C4-2B (cell line): ENCODE data around the gene FKBP5.
"Not testable (repeated sequence)": the region's sequence is repeated elsewhere in the genome, so short reads cannot be mapped to it uniquely, and the experiment has no call there.

Source experiments
- CTCF ChIP-seq: fragments of 450-650 bp; conservative IDR thresholded peaks from 2 replicates; pipeline ENCODE4 v1.5.1; 2017; ENCODE audit warnings: mild to moderate bottlenecking
- ZFX ChIP-seq: fragments of 450-650 bp; IDR thresholded peaks from 2 replicates; pipeline ENCODE4 v1.6.1; 2017

- not testable (repeated sequence) for TF ChIP-seq CTCF, ZFX
Measured at GRCh38 chr6:35734319-35734718, 45.6 kb upstream of the FKBP5 start.
